Measurements from ENCODE around the gene CCDC12.

DNA sequence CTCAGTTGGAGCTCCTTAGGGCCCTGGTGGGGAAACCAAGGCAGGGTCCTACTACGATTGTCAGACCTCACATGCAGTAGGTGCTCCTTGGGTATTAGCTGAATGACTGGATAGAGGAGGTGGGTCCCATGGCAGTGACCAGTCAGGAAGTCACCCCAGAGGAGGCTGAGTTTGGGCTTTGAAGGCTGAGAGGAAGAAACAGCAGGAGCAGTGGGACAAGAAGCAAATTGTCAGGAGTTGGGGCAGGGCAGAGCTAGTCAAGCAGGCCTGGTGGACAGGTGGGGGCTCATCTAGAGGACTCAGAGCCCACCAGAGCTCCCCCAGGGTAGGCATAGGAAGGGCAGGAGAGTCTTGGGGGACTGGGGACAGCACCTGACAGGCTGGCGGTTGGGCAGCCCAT, 6.0 kb upstream of the CCDC12 start:
- TF ChIP-seq POLR2A (IDR thresholded peaks at IDR 0.05): no peak
- TF ChIP-seq, protein P1, sequence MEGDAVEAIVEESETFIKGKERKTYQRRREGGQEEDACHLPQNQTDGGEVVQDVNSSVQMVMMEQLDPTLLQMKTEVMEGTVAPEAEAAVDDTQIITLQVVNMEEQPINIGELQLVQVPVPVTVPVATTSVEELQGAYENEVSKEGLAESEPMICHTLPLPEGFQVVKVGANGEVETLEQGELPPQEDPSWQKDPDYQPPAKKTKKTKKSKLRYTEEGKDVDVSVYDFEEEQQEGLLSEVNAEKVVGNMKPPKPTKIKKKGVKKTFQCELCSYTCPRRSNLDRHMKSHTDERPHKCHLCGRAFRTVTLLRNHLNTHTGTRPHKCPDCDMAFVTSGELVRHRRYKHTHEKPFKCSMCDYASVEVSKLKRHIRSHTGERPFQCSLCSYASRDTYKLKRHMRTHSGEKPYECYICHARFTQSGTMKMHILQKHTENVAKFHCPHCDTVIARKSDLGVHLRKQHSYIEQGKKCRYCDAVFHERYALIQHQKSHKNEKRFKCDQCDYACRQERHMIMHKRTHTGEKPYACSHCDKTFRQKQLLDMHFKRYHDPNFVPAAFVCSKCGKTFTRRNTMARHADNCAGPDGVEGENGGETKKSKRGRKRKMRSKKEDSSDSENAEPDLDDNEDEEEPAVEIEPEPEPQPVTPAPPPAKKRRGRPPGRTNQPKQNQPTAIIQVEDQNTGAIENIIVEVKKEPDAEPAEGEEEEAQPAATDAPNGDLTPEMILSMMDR (IDR thresholded peaks at IDR 0.05): no peak
- TF ChIP-seq POLR2AphosphoS5 (IDR thresholded peaks at IDR 0.05): no peak
- no peak for TF ChIP-seq EP300 (IDR thresholded peaks at IDR 0.05)

All from suprapubic skin (tissue), 4 donors.